DND-41 (cell line): ENCODE measurements around the gene TMC5.

Source experiments
- CTCF ChIP-seq: IDR thresholded peaks from 2 replicates; pipeline ENCODE4 v1.5.1; 2012; ENCODE audit warnings: borderline replicate concordance, low read length, moderate library complexity, mild to moderate bottlenecking; ENCODE audit not compliant: poor library complexity, severe bottlenecking; ENCODE audit errors: extremely low read depth
- EZH2 ChIP-seq: IDR thresholded peaks from 3 replicates; pipeline ENCODE4 v1.6.1; 2012; ENCODE audit warnings: borderline replicate concordance, low read depth, mild to moderate bottlenecking, moderate library complexity, low read length, inconsistent platforms; ENCODE audit not compliant: severe bottlenecking

GRCh38 chr16:19523559-19524355 is 106.1 kb downstream of the TMC5 start, which contains the start of gene CCP110:
- TF ChIP-seq CTCF (no peak), EZH2 (no peak)
